GM12891 (cell line): ENCODE data around the gene SNAPC2.

Experiments used
- PAX5 ChIP-seq: IDR thresholded peaks from 2 replicates; pipeline ENCODE4 v1.6.1; 2011; ENCODE audit warnings: low read length, moderate library complexity, mild to moderate bottlenecking; ENCODE audit not compliant: insufficient read depth, severe bottlenecking
- POLR2A ChIP-seq: IDR thresholded peaks from 2 replicates; pipeline ENCODE4 v1.6.1; 2011; ENCODE audit warnings: low read depth, low read length, control low read depth
- POLR2AphosphoS5 ChIP-seq: IDR thresholded peaks from 2 replicates; pipeline ENCODE4 v1.6.1; 2011; ENCODE audit warnings: low read depth, low read length, control low read depth
- POU2F2 ChIP-seq: IDR thresholded peaks from 2 replicates; pipeline ENCODE4 v1.6.1; 2011; ENCODE audit warnings: low read depth, mild to moderate bottlenecking, control low read depth, low read length, moderate library complexity
- SPI1 ChIP-seq: IDR thresholded peaks from 2 replicates; pipeline ENCODE4 v1.6.1; 2011; ENCODE audit warnings: low read depth, low read length, control low read depth
- TAF1 ChIP-seq: IDR thresholded peaks from 2 replicates; pipeline ENCODE4 v1.6.1; 2011; ENCODE audit warnings: low read depth, low read length, control low read depth

GRCh38 chr19:7940841-7941240 lies 20.7 kb downstream of the SNAPC2 start:
- no peak for TF ChIP-seq TAF1
- TF ChIP-seq POLR2A: no peak
- no peak for TF ChIP-seq POLR2AphosphoS5
- TF ChIP-seq SPI1: no peak
- TF ChIP-seq POU2F2: no peak
- TF ChIP-seq PAX5: no peak
